ENCODE data around the gene ASTN2.

- TF ChIP-seq, protein P1, sequence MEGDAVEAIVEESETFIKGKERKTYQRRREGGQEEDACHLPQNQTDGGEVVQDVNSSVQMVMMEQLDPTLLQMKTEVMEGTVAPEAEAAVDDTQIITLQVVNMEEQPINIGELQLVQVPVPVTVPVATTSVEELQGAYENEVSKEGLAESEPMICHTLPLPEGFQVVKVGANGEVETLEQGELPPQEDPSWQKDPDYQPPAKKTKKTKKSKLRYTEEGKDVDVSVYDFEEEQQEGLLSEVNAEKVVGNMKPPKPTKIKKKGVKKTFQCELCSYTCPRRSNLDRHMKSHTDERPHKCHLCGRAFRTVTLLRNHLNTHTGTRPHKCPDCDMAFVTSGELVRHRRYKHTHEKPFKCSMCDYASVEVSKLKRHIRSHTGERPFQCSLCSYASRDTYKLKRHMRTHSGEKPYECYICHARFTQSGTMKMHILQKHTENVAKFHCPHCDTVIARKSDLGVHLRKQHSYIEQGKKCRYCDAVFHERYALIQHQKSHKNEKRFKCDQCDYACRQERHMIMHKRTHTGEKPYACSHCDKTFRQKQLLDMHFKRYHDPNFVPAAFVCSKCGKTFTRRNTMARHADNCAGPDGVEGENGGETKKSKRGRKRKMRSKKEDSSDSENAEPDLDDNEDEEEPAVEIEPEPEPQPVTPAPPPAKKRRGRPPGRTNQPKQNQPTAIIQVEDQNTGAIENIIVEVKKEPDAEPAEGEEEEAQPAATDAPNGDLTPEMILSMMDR (conservative IDR thresholded peaks at IDR 0.05 in 1 of 2, IDR thresholded peaks at IDR 0.05 in 1 of 2; ENCODE audit: extremely low read depth in 1 of 2, insufficient read depth in 1 of 2, low read depth in 1 of 2, low read length in 2 of 2): no peak
- TF ChIP-seq EZH2 (IDR thresholded peaks at IDR 0.05; ENCODE audit: borderline replicate concordance, low read length): no peak
Observed at GRCh38 chr9:116868201-116868600, 546.7 kb downstream of the ASTN2 start.
